GM23338 (cell line): Measurements from ENCODE around the gene SEC16B.

Experiments used
- CTCF ChIP-seq, 2 experiments: fragments of 200-600 bp in 1 of 2; sonication (generic) in 1 of 2; conservative IDR thresholded peaks; 2 replicates each; pipeline versions ENCODE4 v1.5.1 to v1.6.1; 2016 to 2017; ENCODE audit warnings: antibody characterized with exemption in 2 of 2, low read depth in 2 of 2, mild to moderate bottlenecking in 2 of 2, moderate library complexity in 1 of 2
- POLR2AphosphoS5 ChIP-seq: IDR thresholded peaks from 2 replicates; pipeline ENCODE4 v1.6.1; 2016; ENCODE audit warnings: antibody characterized with exemption, low read depth

DNA sequence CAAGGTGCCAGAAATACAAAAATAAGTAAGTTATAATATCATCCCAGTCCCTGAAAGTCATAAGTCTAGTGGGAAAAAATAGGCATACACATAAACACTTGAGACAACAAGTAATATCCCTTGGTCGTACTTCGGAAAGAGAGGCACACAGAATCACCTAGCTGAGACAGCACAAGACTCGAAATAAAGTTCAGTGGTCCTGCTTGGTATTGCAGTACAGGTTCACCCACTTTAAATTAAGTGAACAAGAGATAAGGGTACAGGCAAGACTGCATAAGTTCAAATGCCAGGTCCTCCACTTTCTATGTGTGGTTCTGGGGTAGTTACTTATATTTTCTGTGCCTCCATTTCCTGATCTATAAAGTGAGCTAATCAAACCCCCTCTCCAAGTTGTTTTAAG is 47.6 kb downstream of the SEC16B start:
- TF ChIP-seq CTCF (conservative IDR thresholded peaks at IDR 0.05; ENCODE audit: low read depth in 2 of 2) (peak in 1 of 2 experiments; percentile 19; a peak in 2 of 4 replicates), POLR2AphosphoS5 (no peak)
